ENCODE measurements around the gene PRAMEF8.
"Not testable (repeated sequence)": the region's sequence is repeated elsewhere in the genome, so short reads cannot be mapped to it uniquely, and the experiment has no call there.

DNA sequence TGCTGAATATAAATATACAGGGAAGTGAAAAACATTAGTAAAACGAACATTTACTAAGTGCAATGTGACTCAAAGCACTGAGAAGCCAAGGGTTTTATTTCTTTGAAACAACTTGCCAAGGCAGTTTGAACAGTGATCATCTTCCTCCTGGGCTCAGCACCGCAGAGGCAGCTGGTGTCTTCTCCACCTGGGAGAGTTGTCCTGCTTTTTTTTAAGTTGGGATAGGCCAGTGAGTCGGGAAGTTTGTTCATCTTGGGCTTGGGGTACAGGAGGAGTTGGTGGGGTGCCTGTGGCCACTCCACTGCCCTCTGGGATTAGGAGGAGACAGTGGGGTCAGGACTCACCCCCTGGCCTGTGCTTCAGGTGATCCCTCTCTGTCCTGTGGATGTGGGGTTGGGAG lies 4.1 kb upstream of the PRAMEF8 start:
- TF ChIP-seq EZH2 (IDR thresholded peaks at IDR 0.05; ENCODE audit: borderline replicate concordance), result not testable (repeated sequence)
- TF ChIP-seq, protein P1, sequence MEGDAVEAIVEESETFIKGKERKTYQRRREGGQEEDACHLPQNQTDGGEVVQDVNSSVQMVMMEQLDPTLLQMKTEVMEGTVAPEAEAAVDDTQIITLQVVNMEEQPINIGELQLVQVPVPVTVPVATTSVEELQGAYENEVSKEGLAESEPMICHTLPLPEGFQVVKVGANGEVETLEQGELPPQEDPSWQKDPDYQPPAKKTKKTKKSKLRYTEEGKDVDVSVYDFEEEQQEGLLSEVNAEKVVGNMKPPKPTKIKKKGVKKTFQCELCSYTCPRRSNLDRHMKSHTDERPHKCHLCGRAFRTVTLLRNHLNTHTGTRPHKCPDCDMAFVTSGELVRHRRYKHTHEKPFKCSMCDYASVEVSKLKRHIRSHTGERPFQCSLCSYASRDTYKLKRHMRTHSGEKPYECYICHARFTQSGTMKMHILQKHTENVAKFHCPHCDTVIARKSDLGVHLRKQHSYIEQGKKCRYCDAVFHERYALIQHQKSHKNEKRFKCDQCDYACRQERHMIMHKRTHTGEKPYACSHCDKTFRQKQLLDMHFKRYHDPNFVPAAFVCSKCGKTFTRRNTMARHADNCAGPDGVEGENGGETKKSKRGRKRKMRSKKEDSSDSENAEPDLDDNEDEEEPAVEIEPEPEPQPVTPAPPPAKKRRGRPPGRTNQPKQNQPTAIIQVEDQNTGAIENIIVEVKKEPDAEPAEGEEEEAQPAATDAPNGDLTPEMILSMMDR (IDR thresholded peaks at IDR 0.05; ENCODE audit: poor library complexity), result not testable (repeated sequence)

All from hepatocyte (in vitro differentiated cells).